Retinal pigment epithelial cell (primary cell): Measurements from ENCODE around the gene AKAP6.

Source experiments
- DNase-seq: peaks from one replicate; pipeline ENCODE4 v3.0.0-alpha.2; 2010; ENCODE audit warnings: low read depth
- H3K4me3 ChIP-seq: 2 replicates; pipeline ENCODE4 v1.5.1; 2011; ENCODE audit warnings: mild to moderate bottlenecking, low read length, control low read depth, moderate library complexity
- CTCF ChIP-seq: conservative IDR thresholded peaks from 2 replicates; pipeline ENCODE4 v1.5.1; 2011; ENCODE audit warnings: low read depth, low read length, control low read depth, inconsistent platforms

AKAP6 gene

GRCh38 chr14:32494609-32495434 lies 165.7 kb downstream of the AKAP6 start:
- peak overlapping the region; percentile 23 for H3K4me3 ChIP-seq
- TF ChIP-seq CTCF: no peak
- peak; percentile 85 for DNase-seq

- no peak for TF ChIP-seq CTCF
- peak overlapping the region; percentile 23 for H3K4me3 ChIP-seq
- no peak for DNase-seq
Measured at GRCh38 chr14:32495435-32495734, 166.3 kb downstream of the AKAP6 start.

GRCh38 chr14:32497248-32497647 lies 168.2 kb downstream of the AKAP6 start:
- DNase-seq: no peak
- no peak for TF ChIP-seq CTCF
- H3K4me3 ChIP-seq: no peak overlapping the region

- no peak overlapping the region for H3K4me3 ChIP-seq
- peak; percentile 87 for DNase-seq
- no peak for TF ChIP-seq CTCF
Measured at GRCh38 chr14:32507029-32507984, 178.2 kb downstream of the AKAP6 start.

- no peak for TF ChIP-seq CTCF
- peak; percentile 39 for DNase-seq
- no peak overlapping the region for H3K4me3 ChIP-seq
Measured at GRCh38 chr14:32508281-32508680, 179.2 kb downstream of the AKAP6 start.

- DNase-seq: peak; percentile 99
- H3K4me3 ChIP-seq: no peak overlapping the region
- TF ChIP-seq CTCF: no peak
Measured at GRCh38 chr14:32509632-32510187, 180.6 kb downstream of the AKAP6 start.
